Measurements from ENCODE around the gene EOLA1.
A peak's percentile ranks its signal among the peaks of the same experiment; 100 is the strongest.
"Not testable (repeated sequence)": the region's sequence is repeated elsewhere in the genome, so short reads cannot be mapped to it uniquely, and the experiment has no call there.

The EOLA1 gene

DNA sequence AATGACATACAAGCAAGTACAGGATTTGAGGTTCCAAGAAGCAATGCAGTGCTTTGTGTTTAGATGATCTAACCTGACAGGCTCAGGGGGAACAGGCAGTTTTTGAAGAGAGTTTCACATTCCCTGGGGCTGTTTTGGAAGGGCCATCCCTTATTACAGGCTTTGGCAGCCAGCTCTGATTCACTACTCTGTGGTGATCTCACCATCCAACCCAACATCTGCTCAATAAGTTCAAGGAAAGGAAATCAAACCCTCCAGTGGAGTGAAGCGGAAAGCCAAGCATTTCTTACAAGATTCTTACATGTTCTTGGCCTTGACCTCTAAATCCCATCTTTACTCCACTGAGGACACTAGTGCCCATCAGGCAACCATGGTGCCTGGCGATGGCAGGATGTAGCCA lies 43.2 kb upstream of the EOLA1 start:
- DNase-seq (ENCODE audit: low read depth), result peak; percentile 34
- no peak overlapping the region for H3K4me3 ChIP-seq (ENCODE audit: control insufficient read depth, low read depth, low read length)
- TF ChIP-seq, protein P1, sequence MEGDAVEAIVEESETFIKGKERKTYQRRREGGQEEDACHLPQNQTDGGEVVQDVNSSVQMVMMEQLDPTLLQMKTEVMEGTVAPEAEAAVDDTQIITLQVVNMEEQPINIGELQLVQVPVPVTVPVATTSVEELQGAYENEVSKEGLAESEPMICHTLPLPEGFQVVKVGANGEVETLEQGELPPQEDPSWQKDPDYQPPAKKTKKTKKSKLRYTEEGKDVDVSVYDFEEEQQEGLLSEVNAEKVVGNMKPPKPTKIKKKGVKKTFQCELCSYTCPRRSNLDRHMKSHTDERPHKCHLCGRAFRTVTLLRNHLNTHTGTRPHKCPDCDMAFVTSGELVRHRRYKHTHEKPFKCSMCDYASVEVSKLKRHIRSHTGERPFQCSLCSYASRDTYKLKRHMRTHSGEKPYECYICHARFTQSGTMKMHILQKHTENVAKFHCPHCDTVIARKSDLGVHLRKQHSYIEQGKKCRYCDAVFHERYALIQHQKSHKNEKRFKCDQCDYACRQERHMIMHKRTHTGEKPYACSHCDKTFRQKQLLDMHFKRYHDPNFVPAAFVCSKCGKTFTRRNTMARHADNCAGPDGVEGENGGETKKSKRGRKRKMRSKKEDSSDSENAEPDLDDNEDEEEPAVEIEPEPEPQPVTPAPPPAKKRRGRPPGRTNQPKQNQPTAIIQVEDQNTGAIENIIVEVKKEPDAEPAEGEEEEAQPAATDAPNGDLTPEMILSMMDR (IDR thresholded peaks at IDR 0.05; ENCODE audit: control insufficient read depth, insufficient read depth, low read depth, low read length, missing control alignments), result no peak

DNA sequence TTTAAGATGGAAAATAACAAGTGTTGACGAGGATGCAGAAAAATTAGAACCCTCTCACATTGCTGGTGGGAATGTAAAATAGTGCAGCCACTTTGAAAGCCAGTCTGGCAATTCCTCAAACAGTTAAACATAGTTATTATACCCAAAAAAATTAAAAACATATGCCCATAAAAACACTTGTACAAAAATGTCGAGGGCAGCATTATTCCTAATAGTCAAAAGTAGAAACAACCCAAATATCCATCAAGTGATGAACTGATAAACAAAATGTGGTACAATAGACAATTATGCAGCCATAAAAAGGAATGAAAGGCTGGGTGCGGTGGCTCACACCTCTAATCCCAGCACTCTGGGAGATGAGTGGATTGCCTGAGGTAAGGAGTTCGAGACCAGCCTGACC lies 42.0 kb upstream of the EOLA1 start:
- TF ChIP-seq, protein P1 (IDR thresholded peaks at IDR 0.05; ENCODE audit: control insufficient read depth, insufficient read depth, low read depth, low read length, missing control alignments), result no peak
- DNase-seq (ENCODE audit: low read depth), result no peak
- no peak overlapping the region for H3K4me3 ChIP-seq (ENCODE audit: control insufficient read depth, low read depth, low read length)

DNA sequence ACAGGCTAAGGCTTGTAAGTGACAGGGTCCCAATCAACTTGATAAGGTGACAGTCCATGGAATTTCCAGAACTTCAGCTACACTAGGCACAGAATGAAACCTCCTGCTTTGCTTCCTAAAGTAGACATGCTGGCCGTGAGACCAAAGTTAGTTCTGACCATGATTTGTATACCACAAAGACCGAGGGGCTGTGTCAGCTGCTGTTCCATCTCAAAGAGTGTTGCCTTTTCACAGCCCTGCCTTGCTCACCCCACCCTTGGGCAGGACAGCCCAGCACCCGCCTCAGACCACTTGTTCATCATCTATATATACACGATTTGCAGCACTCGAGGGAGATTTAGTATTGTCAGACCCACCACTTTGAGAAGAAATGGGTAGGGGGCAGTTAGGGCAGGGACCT lies 41.0 kb upstream of the EOLA1 start:
- TF ChIP-seq, protein P1 (IDR thresholded peaks at IDR 0.05; ENCODE audit: control insufficient read depth, insufficient read depth, low read depth, low read length, missing control alignments), result no peak
- DNase-seq (ENCODE audit: low read depth), result no peak
- no peak overlapping the region for H3K4me3 ChIP-seq (ENCODE audit: control insufficient read depth, low read depth, low read length)

DNA sequence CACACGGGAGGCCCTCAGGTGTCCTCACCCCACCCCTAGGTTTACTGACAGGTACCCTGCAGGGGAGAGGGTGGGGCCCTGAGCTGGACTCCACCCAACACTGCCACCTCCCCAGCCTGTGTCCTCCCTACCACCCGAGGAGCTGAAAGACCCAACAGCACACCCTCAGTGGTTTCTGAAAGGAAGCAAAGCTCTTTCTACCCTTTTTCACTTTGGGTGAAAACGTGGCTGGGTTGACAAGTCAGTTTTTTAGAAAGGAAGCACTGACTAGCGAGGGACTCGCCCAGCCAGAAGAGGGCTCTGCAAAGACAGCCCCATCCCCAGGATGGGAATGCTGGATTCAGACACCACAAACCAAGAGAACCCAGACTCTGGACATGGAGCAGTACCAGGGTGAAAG lies 37.9 kb upstream of the EOLA1 start:
- not testable (repeated sequence) for H3K4me3 ChIP-seq (ENCODE audit: control insufficient read depth, low read depth, low read length); DNase-seq (ENCODE audit: low read depth)

DNA sequence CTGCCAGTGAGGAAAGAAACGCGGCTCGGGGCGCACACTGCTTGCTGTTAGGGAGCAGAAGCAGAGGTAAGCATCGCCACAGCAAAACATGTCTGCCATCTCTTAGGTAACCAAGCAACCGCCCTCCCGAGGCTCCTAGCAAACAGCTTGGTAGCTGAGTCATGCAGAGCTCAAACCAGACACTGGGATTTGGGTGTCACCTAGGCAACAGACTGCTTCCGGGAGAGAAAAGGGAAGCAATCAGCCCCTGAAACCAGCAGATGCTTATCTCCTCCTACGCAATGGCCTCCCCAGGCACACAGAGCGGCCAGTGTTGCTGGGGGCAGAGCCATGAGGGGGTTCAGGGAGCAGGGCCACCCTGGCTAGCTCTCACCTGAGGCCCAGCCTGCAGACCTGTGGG lies 37.4 kb upstream of the EOLA1 start:
- not testable (repeated sequence) for DNase-seq (ENCODE audit: low read depth)

DNA sequence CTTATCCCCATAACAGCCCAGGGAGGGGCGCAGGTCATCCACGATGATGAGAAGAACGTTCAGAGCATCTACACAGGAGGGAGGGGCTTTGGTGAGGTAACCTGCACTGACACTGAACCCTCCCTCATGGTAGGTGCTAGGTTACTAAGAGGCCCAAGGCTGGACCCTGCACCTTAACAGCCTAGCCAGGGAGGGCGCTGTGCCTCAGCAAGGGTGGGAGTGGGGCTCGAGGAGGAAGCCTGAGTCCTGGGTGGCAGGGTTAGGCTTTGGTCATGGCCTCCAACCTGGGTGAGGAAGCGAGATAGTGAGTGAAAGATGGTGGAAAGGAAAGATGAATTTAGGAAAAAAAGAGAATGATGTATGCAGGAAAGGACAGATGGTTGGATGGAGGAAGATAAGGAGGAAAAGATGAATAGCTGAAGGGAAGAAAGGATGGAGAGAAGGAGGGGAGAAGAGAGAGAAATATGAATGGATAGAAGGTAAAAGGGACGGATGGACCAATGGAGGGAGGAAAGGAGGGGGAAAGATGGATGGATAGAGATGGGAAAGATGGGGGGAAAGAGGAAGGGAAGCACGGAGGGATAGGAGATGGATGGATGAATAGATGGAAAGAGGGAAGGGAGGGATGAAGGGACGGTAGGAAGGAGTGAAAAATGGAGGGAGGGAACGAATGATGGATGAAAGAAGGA lies 36.4 kb upstream of the EOLA1 start:
- TF ChIP-seq, protein P1 (IDR thresholded peaks at IDR 0.05; ENCODE audit: control insufficient read depth, insufficient read depth, low read depth, low read length, missing control alignments), result peak; percentile 22
- DNase-seq (ENCODE audit: low read depth), result no peak
- peak overlapping the region; percentile 69 for H3K4me3 ChIP-seq (ENCODE audit: control insufficient read depth, low read depth, low read length)

More for the DNA sequence above, 37.4 kb upstream of the EOLA1 start:
- H3K4me3 ChIP-seq (ENCODE audit: control insufficient read depth, low read depth, low read length), result not testable (repeated sequence)

DNA sequence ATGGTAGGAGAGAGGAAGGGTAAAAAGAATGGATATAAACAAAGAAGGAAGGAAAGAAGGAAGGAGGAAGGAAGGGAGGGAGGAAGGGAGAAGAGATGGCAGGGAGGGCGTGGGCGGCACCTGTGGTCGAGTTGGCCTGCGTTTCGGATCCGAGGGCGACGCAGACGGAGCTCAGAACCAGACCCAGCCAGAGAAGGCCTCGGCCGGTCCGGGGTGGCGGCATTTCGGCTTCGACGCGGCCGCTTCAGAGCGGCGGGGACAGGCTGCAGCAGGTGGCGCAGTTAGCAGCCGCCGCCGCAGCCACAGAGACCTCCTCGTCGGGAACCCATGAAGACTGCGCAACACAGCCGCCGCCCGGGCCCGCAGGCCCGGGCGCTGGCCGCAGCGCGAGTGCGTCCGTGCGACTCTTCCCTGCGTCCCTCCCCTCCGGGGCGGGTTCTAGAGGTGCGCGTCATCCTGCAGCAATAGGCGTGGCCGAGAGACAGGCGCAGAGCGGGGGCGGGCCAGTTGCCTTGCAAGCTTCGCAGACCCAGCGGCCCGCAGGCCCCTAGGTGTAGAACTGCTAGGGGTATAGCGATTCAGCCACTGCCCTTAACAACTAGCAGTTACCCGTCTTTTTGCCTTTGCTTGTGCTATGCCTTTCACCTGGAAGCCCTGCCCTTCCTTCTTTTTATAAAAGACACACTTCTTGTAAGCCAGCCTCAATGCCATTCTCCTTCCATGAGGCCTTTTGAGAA lies 35.7 kb upstream of the EOLA1 start, which contains the start of gene IDS:
Gene IDS, minus strand, starts transcription at position 392 of the 737 bp plus-strand sequence. Its CDS starts 169 bp downstream, at position 223.
- DNase-seq (ENCODE audit: low read depth), result peak; percentile 43
- TF ChIP-seq, protein P1 (IDR thresholded peaks at IDR 0.05; ENCODE audit: control insufficient read depth, insufficient read depth, low read depth, low read length, missing control alignments), result no peak
- H3K4me3 ChIP-seq (ENCODE audit: control insufficient read depth, low read depth, low read length), result peak within 1 kb of the TSS; percentile 69
